ENCODE results near the gene PMS1.
A peak's percentile ranks its signal among the peaks of the same experiment; 100 is the strongest.
"Not testable (repeated sequence)": the region's sequence is repeated elsewhere in the genome, so short reads cannot be mapped to it uniquely, and the experiment has no call there.

Gene PMS1
- total RNA-seq: 3.9 to 24.3 (median 15.7) reads per million in 18 experiments

DNA sequence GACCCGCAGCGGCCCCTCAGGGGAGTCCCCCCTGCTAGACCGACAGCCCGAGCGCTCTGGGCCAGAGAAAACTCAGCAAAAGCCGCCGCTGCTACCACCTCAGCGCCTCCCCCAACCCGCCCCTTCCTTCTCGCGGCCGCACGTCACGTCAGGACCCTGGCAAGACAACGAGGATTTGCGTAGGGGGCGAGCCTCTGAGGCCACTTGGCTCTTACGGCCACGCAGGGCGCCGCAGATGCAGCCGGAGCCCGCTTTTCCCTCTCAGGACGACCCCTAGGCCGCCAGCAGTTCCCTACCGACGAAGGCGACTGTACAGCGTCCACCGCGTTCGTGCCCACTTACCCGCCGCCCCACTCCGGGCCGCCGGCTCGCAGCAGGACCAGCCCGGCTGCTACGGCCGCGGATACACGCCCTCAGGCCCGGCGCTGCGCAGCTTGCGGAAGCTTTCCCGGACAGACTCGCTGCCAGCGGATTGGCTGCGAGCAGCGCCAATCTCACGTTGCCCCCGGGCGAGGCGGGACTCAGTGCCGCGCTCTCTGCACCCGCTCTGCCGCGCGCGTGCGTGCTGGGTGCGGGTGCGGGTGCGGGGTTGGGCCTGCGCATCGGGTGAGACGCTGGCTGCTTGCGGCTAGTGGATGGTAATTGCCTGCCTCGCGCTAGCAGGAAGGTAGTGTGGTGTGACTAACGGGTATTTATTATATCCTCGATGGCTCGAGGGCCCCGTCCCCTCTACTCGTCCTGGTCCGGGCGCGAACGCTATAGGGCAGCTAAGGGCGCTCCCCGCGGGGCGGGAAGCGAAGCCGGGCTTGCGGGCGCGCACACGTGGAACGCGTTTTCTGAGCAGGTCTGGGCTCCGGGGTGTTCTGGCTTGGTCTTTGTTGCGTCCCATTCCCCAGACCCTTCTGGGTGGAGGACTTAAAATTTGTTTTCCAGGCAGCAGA is at the start of gene PMS1, which contains the start of gene ORMDL1:
Gene PMS1 (plus strand): TSS at position 524 of the 941 bp plus-strand sequence. CDS start 7,360 bp downstream, outside the sequence.
Gene ORMDL1 (minus strand): TSS at position 413 of the 941 bp plus-strand sequence. CDS start 1,744 bp downstream, outside the sequence.
- peak; percentile 97 to 98 for DNase-seq

DNA sequence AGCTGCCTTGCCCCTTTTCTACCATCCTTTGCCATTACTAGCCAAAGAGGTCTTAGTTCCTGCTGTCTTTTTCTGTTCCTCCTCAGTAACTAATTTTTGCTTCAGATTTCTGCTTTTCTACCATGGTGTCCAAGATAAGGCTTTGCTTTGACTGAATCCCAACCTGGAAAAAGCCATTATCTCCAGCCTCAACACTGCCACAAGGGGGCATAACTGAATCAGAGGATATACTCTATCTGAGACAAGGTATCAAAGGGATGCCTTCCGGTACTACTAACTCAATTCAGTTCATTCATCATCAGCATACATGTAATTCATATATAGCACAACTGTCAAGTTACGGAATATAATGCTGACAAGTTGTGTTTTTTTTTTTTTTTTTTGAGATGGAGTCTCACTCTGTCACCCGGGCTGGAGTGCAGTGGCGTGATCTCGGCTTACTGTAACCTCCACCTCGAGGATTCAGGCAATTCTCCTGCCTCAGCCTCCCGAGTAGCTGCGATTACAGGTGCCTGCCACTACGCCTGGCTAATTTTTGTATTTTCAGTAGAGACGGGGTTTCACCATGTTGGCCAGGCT is 33.1 kb upstream of the PMS1 start:
- DNase-seq: peak; percentile 57 to 58

DNA sequence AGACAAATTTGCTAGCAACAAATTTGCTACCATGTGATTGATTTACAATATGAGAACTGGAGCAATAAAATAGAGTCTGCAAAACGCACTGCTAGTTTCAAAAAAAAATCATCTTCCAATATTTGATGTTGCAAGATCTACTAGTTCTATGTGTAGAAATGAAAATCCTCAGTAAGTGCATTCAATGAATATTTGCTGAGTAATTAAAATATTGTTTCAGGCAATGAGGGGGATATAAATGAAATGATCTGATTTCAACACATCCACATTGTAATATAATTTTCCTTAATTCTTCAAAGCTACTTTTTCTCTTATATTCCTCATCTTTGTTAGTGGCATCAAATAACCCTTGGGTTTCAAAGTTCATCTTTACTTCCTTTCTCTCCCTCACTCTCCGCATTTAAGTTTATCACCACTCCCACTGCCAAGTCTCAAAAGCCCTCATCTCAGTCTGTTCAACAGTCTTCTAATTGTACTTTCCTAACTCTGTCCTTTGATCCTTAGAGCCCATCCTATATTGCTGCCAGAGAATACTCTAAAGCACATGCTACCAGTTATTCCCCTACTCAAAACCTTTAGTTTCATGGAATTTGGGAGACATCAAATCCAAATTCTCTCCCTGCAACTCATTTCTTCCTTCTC is 27.8 kb upstream of the PMS1 start:
- DNase-seq: no peak

DNA sequence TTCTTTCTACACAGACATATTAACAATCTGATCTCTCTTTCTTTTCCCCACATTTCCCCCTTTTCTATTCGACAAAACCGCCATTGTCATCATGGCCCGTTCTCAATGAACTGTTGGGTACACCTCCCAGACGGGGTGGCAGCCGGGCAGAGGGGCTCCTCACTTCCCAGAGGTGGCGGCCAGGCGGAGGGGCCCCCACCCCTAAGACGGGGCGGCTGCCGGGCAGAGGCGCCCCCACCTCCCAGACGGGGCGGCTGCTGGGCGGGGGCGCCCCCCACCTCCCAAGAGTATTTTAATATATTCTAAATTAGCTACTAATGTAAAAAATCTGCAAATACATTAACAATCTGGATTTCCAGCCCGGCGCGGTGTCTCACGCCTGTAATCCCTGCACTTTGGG is 24.1 kb upstream of the PMS1 start:
- not testable (repeated sequence) for DNase-seq

DNA sequence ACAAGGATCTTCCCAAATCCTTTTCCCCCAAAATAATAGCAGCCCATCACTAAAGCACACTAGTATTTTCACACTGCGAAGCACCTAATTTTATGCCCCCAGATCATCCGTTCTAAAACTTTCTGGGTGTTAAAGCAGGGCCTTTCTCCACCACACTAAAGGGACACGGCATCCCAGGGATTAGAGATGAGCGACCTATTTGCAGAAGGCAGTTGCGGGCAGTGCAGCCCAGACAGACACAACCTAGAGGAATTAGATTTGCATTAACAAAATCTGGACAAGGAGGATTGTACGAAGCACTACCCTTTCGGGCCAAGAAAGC is 22.1 kb upstream of the PMS1 start:
- DNase-seq: no peak

DNA sequence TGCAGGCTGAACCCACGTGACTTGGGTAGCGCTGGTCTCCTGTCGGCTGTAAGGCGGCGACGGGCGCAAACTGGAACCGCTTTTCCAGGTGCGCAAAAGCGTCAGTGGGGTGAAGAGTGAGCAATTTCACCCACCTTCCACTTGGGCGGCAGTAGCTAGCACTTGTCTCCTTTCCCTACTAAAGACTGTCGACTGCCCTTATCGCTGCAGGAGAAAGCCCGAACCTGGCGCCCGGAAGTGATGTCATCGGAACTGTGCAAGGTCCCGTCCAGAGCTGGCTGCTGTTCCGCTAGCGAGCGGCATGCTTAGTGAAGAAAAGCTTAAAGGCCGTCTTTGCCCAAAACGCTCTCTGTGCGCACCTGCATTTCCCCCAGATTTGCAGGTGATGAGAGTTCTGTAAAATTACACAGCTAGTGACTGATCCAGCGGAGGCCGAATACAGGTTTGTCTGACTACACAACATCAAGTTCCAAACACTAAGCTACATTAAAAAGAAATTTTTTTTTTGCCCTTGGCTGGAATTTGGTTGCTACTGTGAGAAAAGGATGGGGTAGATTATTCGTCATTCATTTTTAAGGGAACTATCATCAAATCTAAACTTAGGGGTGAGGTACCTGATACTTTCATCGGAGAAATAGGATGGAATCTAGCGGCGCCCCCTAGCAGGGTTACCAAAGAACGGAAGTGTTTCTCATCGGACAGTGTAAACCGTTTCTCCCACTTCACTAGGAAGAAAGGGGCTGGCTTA is 21.5 kb upstream of the PMS1 start, which contains the start of gene OSGEPL1:
Gene OSGEPL1 (minus strand): TSS at position 242 of the 748 bp plus-strand sequence. CDS start 1,152 bp downstream, outside the sequence.
- DNase-seq: peak; percentile 86 to 91

DNA sequence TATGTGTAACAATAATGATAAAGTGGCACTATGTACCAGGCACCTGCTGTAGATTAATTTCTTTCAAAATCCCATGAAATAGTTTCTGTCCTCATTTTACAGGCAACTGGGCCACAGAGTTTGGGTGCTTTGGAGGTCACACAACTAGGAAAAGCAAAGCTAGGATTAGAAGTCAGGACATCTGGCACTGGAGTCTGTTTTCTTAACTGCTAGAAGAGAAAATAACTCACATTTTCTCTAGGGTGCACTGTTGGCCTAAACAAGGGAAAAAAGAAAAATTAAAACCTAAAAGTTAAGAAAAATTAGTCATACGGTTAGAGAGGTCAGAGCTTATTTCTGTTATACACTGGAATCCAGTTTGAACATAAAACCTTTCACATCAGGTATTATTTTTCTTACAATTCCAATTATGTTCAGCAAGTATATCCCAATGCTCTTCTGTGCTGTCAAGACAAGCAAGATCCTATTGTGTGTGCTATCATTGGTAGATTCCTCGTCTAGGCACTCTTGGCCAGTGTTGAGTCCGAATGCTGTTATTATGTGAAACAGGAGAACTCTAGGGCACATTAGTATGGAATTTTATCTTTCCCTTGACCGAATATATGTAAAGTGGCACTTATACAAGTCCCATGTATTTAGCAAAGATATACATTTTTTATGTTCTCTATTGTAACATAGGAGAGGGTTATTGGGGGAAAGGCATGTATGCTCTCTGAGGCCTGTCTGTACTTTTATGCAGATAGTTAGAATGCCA is 20.2 kb upstream of the PMS1 start:
- DNase-seq: no peak

DNA sequence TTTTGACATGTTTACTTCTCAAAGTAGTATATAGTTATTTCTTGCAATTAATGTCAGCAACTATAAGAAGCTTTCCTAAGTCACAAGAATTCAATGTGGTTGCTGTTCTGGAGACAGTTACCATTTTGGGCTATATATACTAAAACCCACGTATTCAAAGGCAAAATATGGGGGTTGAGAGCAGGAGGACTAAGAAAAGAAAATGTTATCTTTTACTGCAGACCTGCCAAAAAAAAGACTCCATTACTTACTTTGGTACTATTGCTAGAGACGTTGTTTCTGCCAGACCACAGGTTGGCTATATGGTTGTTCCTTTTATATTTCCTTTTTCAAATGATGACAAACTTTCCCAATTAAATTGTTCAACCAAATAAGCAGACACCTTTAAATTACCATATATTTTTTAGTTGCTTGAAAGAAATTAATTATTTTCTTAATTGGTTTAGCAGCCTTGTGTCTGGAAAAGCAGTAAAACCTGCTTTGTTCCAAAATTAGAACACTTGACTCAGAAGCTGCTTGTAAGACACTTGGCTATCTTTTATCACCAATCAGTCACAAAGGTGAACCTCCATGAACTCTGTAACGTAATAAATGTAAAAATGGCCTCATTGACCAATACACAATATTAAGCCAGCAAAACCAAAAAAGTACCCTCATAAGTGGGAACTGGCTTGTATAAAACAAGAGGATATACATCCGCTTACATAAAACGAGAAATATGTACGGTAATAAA is 13.5 kb upstream of the PMS1 start:
- no peak for DNase-seq

DNA sequence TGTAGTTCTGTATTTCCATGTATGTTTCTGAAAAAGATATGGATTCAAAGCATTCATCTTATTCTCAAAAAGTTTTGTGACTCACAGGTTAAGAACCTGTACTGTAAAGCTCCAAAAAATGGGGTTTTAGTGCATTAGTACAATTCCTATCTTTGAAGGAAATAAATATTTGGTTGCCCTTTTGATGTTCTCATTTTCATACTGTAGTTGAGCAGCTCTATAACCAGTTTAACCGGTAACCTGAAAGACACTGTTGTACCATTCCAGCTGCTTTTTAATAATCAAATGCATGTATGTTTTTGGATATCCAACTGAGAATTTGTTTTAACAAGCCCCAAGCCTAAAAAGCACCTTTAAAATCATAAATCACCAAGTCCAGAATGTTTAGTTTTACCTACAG is 12.0 kb upstream of the PMS1 start:
- DNase-seq: no peak

DNA sequence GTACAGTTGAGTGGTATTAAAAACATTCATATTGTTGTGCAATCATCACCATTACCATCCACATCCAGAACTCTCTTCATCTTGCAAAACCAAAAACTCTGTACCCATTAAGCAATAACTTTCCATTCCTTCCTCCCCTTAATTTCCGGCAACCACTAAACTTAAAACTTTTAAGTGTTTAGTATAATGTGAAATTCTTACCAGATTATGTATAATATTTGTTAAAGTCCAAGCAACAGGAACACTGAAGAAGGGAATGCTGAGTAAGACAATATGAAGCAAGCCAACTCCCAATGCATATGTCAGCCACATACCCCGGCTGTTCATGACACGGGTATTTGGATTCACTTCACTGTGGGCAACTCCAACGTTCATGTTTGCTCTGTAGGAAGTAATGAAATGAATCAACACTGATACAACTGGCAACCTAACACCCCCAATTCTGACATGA is 2.0 kb upstream of the PMS1 start:
- DNase-seq: peak; percentile 36 to 47

DNA sequence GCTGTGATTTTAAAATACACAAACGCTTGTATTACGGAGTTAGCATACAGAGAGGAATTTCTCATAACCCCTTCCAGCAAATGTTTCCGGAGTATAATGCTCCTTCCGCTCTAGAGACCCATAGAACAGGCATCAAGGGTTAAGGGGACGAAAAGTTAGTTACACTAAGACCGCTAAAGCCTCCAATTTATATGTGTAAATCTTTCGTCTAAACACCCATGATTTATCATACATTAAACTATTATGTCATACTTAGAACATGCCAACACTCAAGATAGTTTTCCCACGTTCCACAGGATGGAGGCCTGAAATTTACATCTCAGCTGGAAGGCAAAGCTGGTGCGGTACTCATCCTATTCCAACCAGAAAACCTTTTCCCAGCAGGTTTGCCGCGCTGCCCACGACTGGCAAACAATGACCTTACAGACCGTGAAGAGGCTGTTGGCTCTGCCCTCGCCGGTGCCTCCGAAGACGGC is 761 bp upstream of the PMS1 start:
- DNase-seq: peak in 1 of 2 donors; percentile 24

DNA sequence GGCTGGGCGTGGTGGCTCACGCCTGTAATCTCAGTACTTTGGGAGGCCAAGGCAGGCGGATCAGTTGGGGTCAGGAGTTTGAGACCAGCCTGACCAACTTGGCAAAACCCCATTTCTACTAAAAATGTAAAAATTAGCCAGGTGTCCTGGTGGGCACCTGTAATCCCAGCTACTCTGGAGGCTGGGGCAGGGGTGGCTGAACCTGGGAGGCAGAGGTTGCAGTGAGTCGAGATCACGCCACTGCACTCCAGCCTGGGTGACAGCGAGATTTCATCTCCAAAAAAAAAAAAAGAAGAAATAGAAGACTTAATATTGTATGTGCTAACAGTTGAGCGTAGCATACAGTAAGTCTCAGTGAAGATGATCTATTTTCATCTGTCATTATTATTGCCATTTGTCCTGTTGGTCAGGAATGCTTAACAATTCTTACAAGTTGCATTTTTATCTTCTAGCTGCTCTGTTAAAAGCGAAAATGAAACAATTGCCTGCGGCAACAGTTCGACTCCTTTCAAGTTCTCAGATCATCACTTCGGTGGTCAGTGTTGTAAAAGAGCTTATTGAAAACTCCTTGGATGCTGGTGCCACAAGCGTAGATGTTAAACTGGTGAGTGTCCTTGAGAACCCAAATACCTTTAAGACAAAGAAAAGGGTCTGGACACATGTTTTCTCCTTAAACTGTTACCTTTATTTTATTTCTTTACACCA is 7.2 kb downstream of the PMS1 start:
- no peak for DNase-seq

DNA sequence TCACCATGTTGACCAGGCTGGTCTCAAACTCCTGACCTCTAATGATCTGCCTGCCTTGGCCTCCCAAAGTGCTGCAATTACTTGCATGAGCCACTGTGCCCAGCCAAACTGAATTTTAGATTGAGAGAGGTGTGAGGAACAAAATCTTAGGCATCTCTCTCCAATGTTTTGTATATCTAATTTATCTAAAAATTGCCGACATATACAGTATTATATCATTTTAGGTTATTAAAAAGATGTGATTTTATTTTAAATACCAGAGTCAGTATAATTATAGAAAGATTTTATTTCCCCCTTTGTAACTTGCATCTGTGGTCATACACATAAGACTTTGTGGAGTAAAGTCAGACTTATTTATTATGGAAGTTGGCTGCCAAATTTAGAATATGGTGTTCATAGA is 10.1 kb downstream of the PMS1 start:
- no peak for DNase-seq

DNA sequence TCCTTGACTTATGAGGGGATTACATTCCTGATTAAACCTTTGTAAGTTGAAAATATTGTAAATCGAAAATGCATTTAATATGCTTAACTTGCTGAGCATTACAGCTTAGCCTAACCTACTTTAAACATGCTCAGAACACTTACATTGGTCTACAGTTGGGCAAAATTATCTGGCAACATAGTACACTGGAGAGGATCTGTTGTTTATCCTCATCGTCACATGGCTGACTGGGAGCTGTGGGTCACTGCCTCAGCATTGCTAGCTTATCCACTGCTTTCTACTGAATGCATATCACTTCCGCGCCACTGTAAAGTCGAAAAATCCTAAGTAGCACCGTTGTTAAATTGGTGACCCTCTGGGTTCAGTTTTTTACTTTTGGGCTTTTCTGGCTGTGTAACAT is 13.7 kb downstream of the PMS1 start:
- no peak for DNase-seq

DNA sequence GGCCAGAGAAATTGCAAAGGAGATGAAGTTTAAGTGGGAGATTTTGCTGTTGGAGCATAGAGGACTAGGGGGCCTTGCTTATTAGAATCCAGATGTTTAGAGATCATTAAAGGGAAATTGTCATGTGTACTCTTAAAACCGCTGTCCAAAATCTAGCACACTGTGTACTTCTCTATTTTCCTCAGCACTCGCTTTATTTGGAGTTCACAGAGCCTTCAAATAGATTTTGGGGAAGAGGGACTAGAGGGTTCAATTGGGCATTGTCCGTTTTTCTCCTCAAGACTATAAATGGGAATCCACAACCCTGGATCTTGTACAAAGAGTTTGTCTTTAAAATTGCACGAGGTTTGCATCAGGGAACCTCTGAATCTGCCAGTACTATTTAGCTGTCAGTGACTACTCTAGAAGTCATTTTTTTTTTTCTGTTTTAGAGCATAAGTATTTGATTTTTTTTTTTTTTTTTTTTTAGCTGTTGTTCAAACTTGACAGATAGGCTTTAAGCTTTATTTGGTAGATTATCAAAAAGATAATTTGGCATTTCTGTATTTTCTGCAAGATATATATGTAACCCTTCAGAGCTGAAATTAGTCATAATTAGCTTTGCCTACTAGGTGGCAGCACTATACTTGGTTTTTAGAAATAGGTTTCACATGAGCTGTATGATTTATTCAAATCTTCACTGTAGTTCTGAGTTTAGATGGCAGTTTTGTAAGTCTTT is 14.2 kb downstream of the PMS1 start:
- peak; percentile 43 to 64 for DNase-seq

DNA sequence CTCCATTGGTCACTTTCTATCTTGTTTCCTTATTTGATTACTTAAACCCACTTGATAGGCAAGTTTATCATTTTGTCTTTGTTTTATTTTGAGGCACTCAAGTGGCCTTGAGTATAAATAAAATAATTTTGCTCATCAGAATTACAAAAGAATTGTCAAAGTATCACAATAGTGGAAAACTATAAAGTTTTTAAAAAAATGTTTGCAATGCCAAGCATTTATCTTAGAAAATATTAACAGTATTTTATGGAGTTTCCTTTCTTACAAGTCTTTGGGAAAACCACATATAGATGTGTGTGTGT is 14.7 kb downstream of the PMS1 start:
- DNase-seq: no peak

DNA sequence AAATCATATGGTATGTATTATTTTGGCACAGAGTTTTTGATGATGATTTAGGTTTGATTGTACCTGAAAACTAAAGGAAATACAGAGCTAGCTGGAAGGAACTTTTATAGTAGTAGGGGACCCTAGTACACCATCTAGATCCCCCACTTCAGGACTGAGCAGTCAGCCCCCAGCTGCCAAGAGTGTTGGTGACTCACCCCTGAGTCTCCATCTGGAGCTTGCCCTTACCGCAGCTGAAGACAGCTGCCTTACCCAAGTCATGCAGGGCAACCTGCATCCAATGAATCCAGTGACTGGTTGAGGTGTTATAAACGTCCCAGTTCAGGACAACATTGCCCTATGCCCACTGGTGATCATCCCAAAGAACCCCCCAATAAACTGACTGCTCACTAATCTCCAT is 15.3 kb downstream of the PMS1 start:
- no peak for DNase-seq

DNA sequence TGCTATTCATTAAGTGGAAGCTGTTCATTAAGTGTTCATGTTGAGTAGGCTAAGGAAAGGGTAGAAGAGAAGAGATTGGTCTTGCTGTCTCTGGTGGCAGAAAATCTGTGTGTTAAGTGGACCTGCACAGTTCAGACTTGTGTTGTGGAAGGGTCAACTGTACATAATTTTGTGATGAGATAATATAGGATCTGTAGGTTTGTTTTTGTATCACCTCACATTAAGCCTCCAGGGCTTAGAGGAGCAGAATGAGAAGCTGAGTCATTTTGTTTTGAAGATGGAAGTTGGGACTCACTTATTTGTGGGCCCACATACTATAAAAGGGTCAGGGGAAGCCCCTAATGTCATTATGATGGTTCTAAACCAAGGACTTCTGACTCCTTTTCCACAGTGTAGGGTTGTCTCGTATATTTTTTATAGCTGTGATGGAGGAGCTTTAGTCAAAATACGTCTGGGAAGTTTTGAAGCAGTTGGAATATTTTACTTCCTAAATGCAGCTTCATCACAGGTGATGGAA is 18.2 kb downstream of the PMS1 start:
- no peak for DNase-seq

DNA sequence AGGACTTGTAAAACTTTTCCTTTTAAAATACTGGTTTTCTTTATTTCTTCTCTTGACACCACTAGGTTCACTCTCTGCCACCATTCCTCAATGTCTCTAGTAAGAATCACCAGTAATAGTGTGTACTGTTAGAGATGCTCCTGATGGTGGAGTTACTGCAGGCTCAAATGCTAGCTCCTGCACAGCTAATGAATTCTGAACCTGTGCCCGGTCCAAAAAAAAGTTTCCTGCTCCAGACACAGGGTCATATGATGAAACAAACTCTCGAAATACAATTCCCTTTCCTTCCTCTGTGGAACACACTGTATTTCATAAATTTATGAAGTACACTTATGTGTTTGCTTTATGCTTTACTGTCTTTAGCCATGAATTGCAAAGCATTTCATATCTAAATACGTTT is 19.2 kb downstream of the PMS1 start:
- DNase-seq: no peak
